Gastrocnemius medialis (tissue), 4 donors: Measurements from ENCODE around the gene RERE. TPM values are rescaled to one million over a fixed set of nuclear protein-coding genes. Genes with fewer than 3 reads are reported as not detected.

Experiments
- ATAC-seq, 2 donors: fragments of 150-250 bp; one replicate each; pipeline ENCODE4 v1.9.1; 2016
- DNase-seq, 2 donors: peaks; one replicate each; pipeline ENCODE4 v3.0.0-alpha.2; 2019
- H3K27ac ChIP-seq, 4 donors: fragments of 200-600 bp; sonication (generic); 1 replicate in 1 of 4; 2 replicates in 3 of 4; pipeline ENCODE4 v1.5.1; 2016 to 2018; ENCODE audit warnings: mild to moderate bottlenecking in 2 of 4, moderate library complexity in 1 of 4
- H3K27me3 ChIP-seq, 3 donors: fragments of 200-600 bp; sonication (generic) in 2 of 3; 1 replicate in 1 of 3; 2 replicates in 2 of 3; pipeline versions ENCODE4 v1.5.1 to v1.6.0; 2016 to 2019; ENCODE audit warnings: mild to moderate bottlenecking in 1 of 3, moderate library complexity in 1 of 3
- H3K36me3 ChIP-seq, 2 donors: fragments of 200-600 bp; sonication (generic) in 1 of 2; one replicate each; pipeline ENCODE4 v1.5.1; 2017 to 2018
- H3K4me1 ChIP-seq, 2 donors: fragments of 200-600 bp; sonication (generic) in 1 of 2; one replicate each; pipeline ENCODE4 v1.5.1; 2016 to 2017; ENCODE audit warnings: mild to moderate bottlenecking in 2 of 2
- H3K4me3 ChIP-seq, 4 donors: fragments of 200-600 bp; sonication (generic) in 3 of 4; 1 replicate in 1 of 4; 2 replicates in 3 of 4; pipeline ENCODE4 v1.5.1; 2016 to 2019; ENCODE audit warnings: mild to moderate bottlenecking in 2 of 4
- H3K9me3 ChIP-seq, 3 donors: fragments of 200-600 bp; sonication (generic) in 2 of 3; 1 replicate in 1 of 3; 2 replicates in 2 of 3; pipeline ENCODE4 v1.5.1; 2016 to 2019
- CTCF ChIP-seq, 5 experiments: fragments of 450-650 bp in 3 of 5; fragments of 200-600 bp in 2 of 5; sonication (generic) in 2 of 5; IDR thresholded peaks in 4 of 5; conservative IDR thresholded peaks in 1 of 5; 1 replicate in 4 of 5; 2 replicates in 1 of 5; pipeline ENCODE4 v1.5.1; 2016 to 2019; ENCODE audit warnings: antibody characterized with exemption in 5 of 5, mild to moderate bottlenecking in 3 of 5, moderate library complexity in 3 of 5
- POLR2A ChIP-seq, 2 donors: fragments of 450-650 bp; IDR thresholded peaks; one replicate each; pipeline ENCODE4 v1.6.1; 2017; ENCODE audit warnings: antibody characterized with exemption in 2 of 2, mild to moderate bottlenecking in 2 of 2, moderate library complexity in 2 of 2
- in situ Hi-C, 4 donors: fragments of 200-750 bp; cut with MboI; loops; one replicate each; pipeline versions ENCODE4 v1.15.0 to v1.8.0; 2017; ENCODE audit warnings: low sequenced_read_pairs in 4 of 4
- intact Hi-C: fragments of 100-400 bp; cut with DNase I; formaldehyde crosslinking; loops from one replicate; pipeline ENCODE4 v1.15.1; 2023; ENCODE audit warnings: low total_unique reads
- total RNA-seq, 4 donors: library from RNA; depleted of rRNA; stranded (reverse); fragments of >200 nt; gene quantifications; one replicate each; pipeline versions ENCODE4 v1.1.0 to v1.2.3, GENCODE V29; 2016

Gene RERE
- total RNA-seq, 4 donors from 2014 or later: 60.8 to 106 (median 102) TPM

- TF ChIP-seq CTCF (IDR thresholded peaks at IDR 0.05 in 4 of 5, conservative IDR thresholded peaks at IDR 0.05 in 1 of 5) (no peak), POLR2A (IDR thresholded peaks at IDR 0.05) (no peak)
- ATAC-seq (no peak), DNase-seq (no peak)
- intact Hi-C loops (no loop called here), in situ Hi-C loops (no loop called here)
- Histone ChIP-seq H3K27me3 (no peaks in the 10 kb centered on the region), H3K36me3 (no peaks in the 10 kb centered on the region), H3K4me3 (no peak overlapping the region), H3K27ac (no peak overlapping the region), H3K9me3 (no peaks in the 10 kb centered on the region), H3K4me1 (no peaks in the 10 kb centered on the region)
These were observed 77.4 kb downstream of the RERE start for GRCh38 chr1:8740034-8740449.

GRCh38 chr1:8739377-8739776, 78.1 kb downstream of the RERE start:
- Histone ChIP-seq H3K4me3 (no peak overlapping the region), H3K36me3 (no peaks in the 10 kb centered on the region), H3K9me3 (no peaks in the 10 kb centered on the region), H3K27me3 (no peaks in the 10 kb centered on the region), H3K27ac (no peak overlapping the region), H3K4me1 (peaks cover under 1 to 4% of the 10 kb centered on the region in 2 donors)
- TF ChIP-seq CTCF (IDR thresholded peaks at IDR 0.05 in 4 of 5, conservative IDR thresholded peaks at IDR 0.05 in 1 of 5): no peak
- no peak for TF ChIP-seq POLR2A (IDR thresholded peaks at IDR 0.05)
- in situ Hi-C loops: no loop called here
- intact Hi-C loops: no loop called here
- ATAC-seq (no peak), DNase-seq (no peak)

- intact Hi-C loops (no loop called here), in situ Hi-C loops (no loop called here)
These were observed 80.5 kb downstream of the RERE start for GRCh38 chr1:8736927-8737326.

GRCh38 chr1:8733484-8733883, 84.0 kb downstream of the RERE start:
- TF ChIP-seq POLR2A (IDR thresholded peaks at IDR 0.05) (no peak), CTCF (IDR thresholded peaks at IDR 0.05 in 4 of 5, conservative IDR thresholded peaks at IDR 0.05 in 1 of 5) (no peak)
- no peaks in the 10 kb centered on the region for H3K27me3 ChIP-seq
- no peak overlapping the region for H3K4me3 ChIP-seq
- H3K4me1 ChIP-seq: peaks cover 17 to 21% of the 10 kb centered on the region in 2 donors
- DNase-seq (peak; percentile 79 to 90), ATAC-seq (peak; percentile 100)
- in situ Hi-C loops: no loop called here
- H3K9me3 ChIP-seq: no peaks in the 10 kb centered on the region
- peak overlapping the region; percentile 58 to 76 (median 70) for H3K27ac ChIP-seq
- no peaks in the 10 kb centered on the region for H3K36me3 ChIP-seq
- intact Hi-C loops: loop anchor here (5.0 kb wide), 1 partner anchor 114 kb away; no protein-coding TSS in a partner anchor

More at GRCh38 chr1:8736927-8737326, 80.5 kb downstream of the RERE start:
- TF ChIP-seq CTCF (IDR thresholded peaks at IDR 0.05 in 4 of 5, conservative IDR thresholded peaks at IDR 0.05 in 1 of 5): no peak
- TF ChIP-seq POLR2A (IDR thresholded peaks at IDR 0.05): no peak
- no peaks in the 10 kb centered on the region for H3K36me3 ChIP-seq
- H3K27me3 ChIP-seq: no peaks in the 10 kb centered on the region
- no peak overlapping the region for H3K27ac ChIP-seq
- H3K9me3 ChIP-seq: no peaks in the 10 kb centered on the region
- no peak for ATAC-seq
- H3K4me3 ChIP-seq: no peak overlapping the region
- DNase-seq: no peak
- peaks cover 13 to 17% of the 10 kb centered on the region in 2 donors for H3K4me1 ChIP-seq

- intact Hi-C loops: loop anchor here (5.0 kb wide), 1 partner anchor 116 kb away; no protein-coding TSS in a partner anchor
- in situ Hi-C loops: no loop called here
These were observed 86.3 kb downstream of the RERE start for GRCh38 chr1:8731162-8731561.

More at GRCh38 chr1:8731162-8731561, 86.3 kb downstream of the RERE start:
- H3K36me3 ChIP-seq: no peaks in the 10 kb centered on the region
- DNase-seq: no peak
- no peak for TF ChIP-seq CTCF (IDR thresholded peaks at IDR 0.05 in 4 of 5, conservative IDR thresholded peaks at IDR 0.05 in 1 of 5)
- TF ChIP-seq POLR2A (IDR thresholded peaks at IDR 0.05): no peak
- H3K9me3 ChIP-seq: no peaks in the 10 kb centered on the region
- no peaks in the 10 kb centered on the region for H3K27me3 ChIP-seq
- H3K27ac ChIP-seq: no peak overlapping the region
- H3K4me1 ChIP-seq: peaks cover 36 to 39% of the 10 kb centered on the region in 2 donors
- no peak overlapping the region for H3K4me3 ChIP-seq
- no peak for ATAC-seq
